SU-DHL-6 (cell line): ENCODE measurements around the gene SEH1L.

Source experiments
- H2AFZ ChIP-seq: fragments of 200-600 bp; sonication (generic); 2 replicates; pipeline ENCODE4 v1.6.1; 2014; ENCODE audit warnings: low read depth, mild to moderate bottlenecking, moderate library complexity, mixed read lengths, antibody characterized with exemption, low read length; ENCODE audit not compliant: severe bottlenecking
- H3F3A ChIP-seq: fragments of 200-600 bp; shearing (Covaris generic); 2 replicates; pipeline ENCODE4 v1.6.0; 2016; ENCODE audit warnings: antibody characterized with exemption, mild to moderate bottlenecking; ENCODE audit not compliant: insufficient read depth
- H3K27ac ChIP-seq: fragments of 200-600 bp; sonication (generic); 2 replicates; pipeline ENCODE4 v1.5.1; 2016; ENCODE audit warnings: low read depth, mild to moderate bottlenecking, low read length, moderate library complexity, mixed read lengths
- H3K27me3 ChIP-seq: fragments of 200-600 bp; sonication (generic), shearing (Covaris generic); 2 replicates; pipeline ENCODE4 v1.6.0; 2014; ENCODE audit warnings: mild to moderate bottlenecking, low read length
- H3K36me3 ChIP-seq: fragments of 200-600 bp; sonication (generic); 2 replicates; pipeline ENCODE4 v1.6.1; 2014; ENCODE audit warnings: mild to moderate bottlenecking, low read length, mixed read lengths
- H3K4me2 ChIP-seq: fragments of 300-600, 200-600 bp; shearing (Covaris generic), sonication (generic); 2 replicates; pipeline ENCODE4 v1.6.0; 2014; ENCODE audit warnings: low read length, low read depth, mild to moderate bottlenecking; ENCODE audit not compliant: poor library complexity, severe bottlenecking
- H3K4me3 ChIP-seq: fragments of 200-600 bp; sonication (generic); 2 replicates; pipeline ENCODE4 v1.5.1; 2014; ENCODE audit warnings: antibody characterized with exemption, low read length, mild to moderate bottlenecking, mixed read lengths; ENCODE audit not compliant: insufficient read depth, poor library complexity, severe bottlenecking
- H3K79me2 ChIP-seq: fragments of 200-600 bp; sonication (generic); 2 replicates; pipeline ENCODE4 v1.6.1; 2014; ENCODE audit warnings: mild to moderate bottlenecking, low read length, moderate library complexity; ENCODE audit not compliant: insufficient read depth
- H3K9ac ChIP-seq: fragments of 200-600 bp; sonication (generic); 2 replicates; pipeline ENCODE4 v1.7.0; 2014; ENCODE audit warnings: mild to moderate bottlenecking, low read length
- H3K9me2 ChIP-seq: fragments of 200-600 bp; sonication (generic); replicated peaks from 2 replicates; pipeline ENCODE4 v1.6.1; 2014; ENCODE audit warnings: low read length; ENCODE audit not compliant: insufficient read depth
- H3K9me3 ChIP-seq: fragments of 200-600 bp; sonication (generic); 2 replicates; pipeline ENCODE4 v1.6.1; 2014; ENCODE audit warnings: low read length, mixed read lengths; ENCODE audit not compliant: insufficient read depth
- H4K20me1 ChIP-seq: fragments of 200-600 bp; sonication (generic); 2 replicates; pipeline ENCODE4 v1.6.1; 2014; ENCODE audit warnings: low read depth, mild to moderate bottlenecking, antibody characterized with exemption, low read length, moderate library complexity, mixed read lengths
- CTCF ChIP-seq: fragments of 200-600 bp; sonication (generic); IDR thresholded peaks from one replicate; pipeline ENCODE4 v1.5.1; 2017; ENCODE audit warnings: antibody characterized with exemption, mild to moderate bottlenecking, low read length, moderate library complexity; ENCODE audit not compliant: insufficient read depth, poor library complexity, severe bottlenecking

SEH1L gene

GRCh38 chr18:13036622-13037320, 89.0 kb downstream of the SEH1L start:
- Histone ChIP-seq H4K20me1 (no peaks in the 10 kb centered on the region; the same call in 1 of the 2 replicates), H3F3A (no peaks in the 10 kb centered on the region), H3K27me3 (no peaks in the 10 kb centered on the region), H3K4me2 (no peak overlapping the region), H3K79me2 (no peaks in the 10 kb centered on the region; the same call in 1 of the 2 replicates), H3K36me3 (peaks cover 23% of the 10 kb centered on the region; the same call in 1 of the 2 replicates), H3K27ac (no peak overlapping the region), H2AFZ (no peak overlapping the region), H3K9me3 (no peaks in the 10 kb centered on the region), H3K4me3 (no peak overlapping the region), H3K9ac (no peak overlapping the region), H3K9me2 (no peaks in the 10 kb centered on the region)
- TF ChIP-seq CTCF, result no peak
